ENCODE data around the gene SPART. TPM values are rescaled to one million over a fixed set of nuclear protein-coding genes. Genes with fewer than 3 reads are reported as not detected.

The SPART gene
- total RNA-seq, 1 experiment from 2014 or later, result 60.6 TPM

- H4K20me1 ChIP-seq (ENCODE audit: control insufficient read depth, insufficient read depth, insufficient read length), result no peaks in the 10 kb centered on the region
- no peak overlapping the region for H4K5ac ChIP-seq (ENCODE audit: insufficient read length, low read depth, low read length)
- peaks cover 2% of the 10 kb centered on the region for H3K79me1 ChIP-seq (ENCODE audit: insufficient read depth, low read depth, low read length, poor library complexity, severe bottlenecking)
- no peak for TF ChIP-seq CTCF (conservative IDR thresholded peaks at IDR 0.05)
- no peak overlapping the region for H2BK5ac ChIP-seq (ENCODE audit: insufficient read length, low read length)
- Mint-ChIP-seq H3K9me3 (no peaks in the 10 kb centered on the region), H3K4me3 (peak overlapping the region; percentile 86 to 92), H3K4me1 (peaks cover 19 to 36% of the 10 kb centered on the region in 2 experiments), H3K36me3 (ENCODE audit: insufficient read depth in 1 of 3, low read depth in 3 of 3) (peaks cover 0 to 3% (median 0%) of the 10 kb centered on the region in 3 experiments; a peak in 2 of 7 replicates), H3K27ac (peak overlapping the region in 1 of 3 experiments; percentile 99; a peak in 2 of 7 replicates), H3K27me3 (ENCODE audit: low read depth) (no peaks in the 10 kb centered on the region)
- peak overlapping the region; percentile 64 for H3K18ac ChIP-seq (ENCODE audit: insufficient read length, low read depth, low read length)
- H2BK12ac ChIP-seq (ENCODE audit: insufficient read length, low read depth, low read length), result peak overlapping the region; percentile 98
- no peak overlapping the region for H2BK120ac ChIP-seq (ENCODE audit: low read depth, low read length, poor library complexity, severe bottlenecking)
- H3K4ac ChIP-seq (ENCODE audit: low read depth, low read length), result no peak overlapping the region
- H3K27ac ChIP-seq (ENCODE audit: insufficient read length, low read depth, low read length), result peak overlapping the region; percentile 99
- H3K23ac ChIP-seq (ENCODE audit: insufficient read length, low read depth, low read length), result no peak overlapping the region
- peaks cover 20% of the 10 kb centered on the region; the same call in 1 of the 2 replicates for H3K79me2 ChIP-seq (ENCODE audit: insufficient read depth, low read length)
- H4K8ac ChIP-seq (replicated peaks; ENCODE audit: insufficient read length, low read depth, low read length), result no peak overlapping the region
- DNase-seq, result no peak
- no peak overlapping the region for H3T11ph ChIP-seq (ENCODE audit: low read length)
- H2BK20ac ChIP-seq (ENCODE audit: low read depth, low read length, poor library complexity, severe bottlenecking), result no peak overlapping the region
- peaks cover 8% of the 10 kb centered on the region for H3K23me2 ChIP-seq (ENCODE audit: insufficient read length, low read depth, low read length, poor library complexity, severe bottlenecking)
- no peaks in the 10 kb centered on the region for H3K4me1 ChIP-seq (ENCODE audit: insufficient read depth, low read length)
- no peak overlapping the region for H3K14ac ChIP-seq (ENCODE audit: insufficient read depth, low read length)
- no peaks in the 10 kb centered on the region for H3K9me3 ChIP-seq (ENCODE audit: control insufficient read depth, low read depth, low read length)
- H3K4me2 ChIP-seq (ENCODE audit: insufficient read depth, insufficient read length, low read length), result peak overlapping the region; percentile 99
- H2AFZ ChIP-seq (ENCODE audit: low read length), result no peak overlapping the region
- H2BK15ac ChIP-seq (ENCODE audit: low read depth, low read length), result no peak overlapping the region
- H4K91ac ChIP-seq (ENCODE audit: insufficient read length, low read depth, low read length), result no peak overlapping the region
- H3K27me3 ChIP-seq (ENCODE audit: insufficient read depth, low read length), result no peaks in the 10 kb centered on the region
- peak overlapping the region; percentile 98 for H3K9ac ChIP-seq (ENCODE audit: extremely low read depth, insufficient read length, low read length)
- 100% methylated on average over 1 of the region's 14 CpGs for WGBS (ENCODE audit: extremely low coverage, insufficient read length, low lambda C conversion rate)
- no peak overlapping the region for H2AK5ac ChIP-seq (ENCODE audit: insufficient read length, low read length)
- H3K56ac ChIP-seq (ENCODE audit: insufficient read length, low read depth, low read length), result no peak overlapping the region
These were observed 1.2 kb downstream of the SPART start for GRCh38 chr13:36344886-36345437.

Data from H9 (cell line).